Gastrocnemius medialis (tissue), 4 donors: ENCODE measurements around the gene USP5. TPM values are rescaled to one million over a fixed set of nuclear protein-coding genes. Genes with fewer than 3 reads are reported as not detected.

Experiments
- ATAC-seq, 2 donors: fragments of 150-250 bp; one replicate each; pipeline ENCODE4 v1.9.1; 2016
- DNase-seq, 2 donors: peaks; one replicate each; pipeline ENCODE4 v3.0.0-alpha.2; 2019
- H3K27ac ChIP-seq, 4 donors: fragments of 200-600 bp; sonication (generic); 1 replicate in 1 of 4; 2 replicates in 3 of 4; pipeline ENCODE4 v1.5.1; 2016 to 2018; ENCODE audit warnings: mild to moderate bottlenecking in 2 of 4, moderate library complexity in 1 of 4
- H3K27me3 ChIP-seq, 3 donors: fragments of 200-600 bp; sonication (generic) in 2 of 3; 1 replicate in 1 of 3; 2 replicates in 2 of 3; pipeline versions ENCODE4 v1.5.1 to v1.6.0; 2016 to 2019; ENCODE audit warnings: mild to moderate bottlenecking in 1 of 3, moderate library complexity in 1 of 3
- H3K36me3 ChIP-seq, 2 donors: fragments of 200-600 bp; sonication (generic) in 1 of 2; one replicate each; pipeline ENCODE4 v1.5.1; 2017 to 2018
- H3K4me1 ChIP-seq, 2 donors: fragments of 200-600 bp; sonication (generic) in 1 of 2; one replicate each; pipeline ENCODE4 v1.5.1; 2016 to 2017; ENCODE audit warnings: mild to moderate bottlenecking in 2 of 2
- H3K4me3 ChIP-seq, 4 donors: fragments of 200-600 bp; sonication (generic) in 3 of 4; 1 replicate in 1 of 4; 2 replicates in 3 of 4; pipeline ENCODE4 v1.5.1; 2016 to 2019; ENCODE audit warnings: mild to moderate bottlenecking in 2 of 4
- H3K9me3 ChIP-seq, 3 donors: fragments of 200-600 bp; sonication (generic) in 2 of 3; 1 replicate in 1 of 3; 2 replicates in 2 of 3; pipeline ENCODE4 v1.5.1; 2016 to 2019
- POLR2A ChIP-seq, 2 donors: fragments of 450-650 bp; IDR thresholded peaks; one replicate each; pipeline ENCODE4 v1.6.1; 2017; ENCODE audit warnings: antibody characterized with exemption in 2 of 2, mild to moderate bottlenecking in 2 of 2, moderate library complexity in 2 of 2
- in situ Hi-C, 4 donors: fragments of 200-750 bp; cut with MboI; loops; one replicate each; pipeline versions ENCODE4 v1.15.0 to v1.8.0; 2017; ENCODE audit warnings: low sequenced_read_pairs in 4 of 4
- intact Hi-C: fragments of 100-400 bp; cut with DNase I; formaldehyde crosslinking; loops from one replicate; pipeline ENCODE4 v1.15.1; 2023; ENCODE audit warnings: low total_unique reads
- total RNA-seq, 4 donors: library from RNA; depleted of rRNA; stranded (reverse); fragments of >200 nt; gene quantifications; one replicate each; pipeline versions ENCODE4 v1.1.0 to v1.2.3, GENCODE V29; 2016
- TF ChIP-seq, protein P1 (sequence below), 5 experiments: fragments of 450-650 bp in 3 of 5; fragments of 200-600 bp in 2 of 5; sonication (generic) in 2 of 5; IDR thresholded peaks in 4 of 5; conservative IDR thresholded peaks in 1 of 5; 1 replicate in 4 of 5; 2 replicates in 1 of 5; pipeline ENCODE4 v1.5.1; 2016 to 2019; ENCODE audit warnings: antibody characterized with exemption in 5 of 5, mild to moderate bottlenecking in 3 of 5, moderate library complexity in 3 of 5

USP5 gene
- total RNA-seq, 4 donors from 2014 or later = 66.4 to 120 (median 74.1) TPM

DNA sequence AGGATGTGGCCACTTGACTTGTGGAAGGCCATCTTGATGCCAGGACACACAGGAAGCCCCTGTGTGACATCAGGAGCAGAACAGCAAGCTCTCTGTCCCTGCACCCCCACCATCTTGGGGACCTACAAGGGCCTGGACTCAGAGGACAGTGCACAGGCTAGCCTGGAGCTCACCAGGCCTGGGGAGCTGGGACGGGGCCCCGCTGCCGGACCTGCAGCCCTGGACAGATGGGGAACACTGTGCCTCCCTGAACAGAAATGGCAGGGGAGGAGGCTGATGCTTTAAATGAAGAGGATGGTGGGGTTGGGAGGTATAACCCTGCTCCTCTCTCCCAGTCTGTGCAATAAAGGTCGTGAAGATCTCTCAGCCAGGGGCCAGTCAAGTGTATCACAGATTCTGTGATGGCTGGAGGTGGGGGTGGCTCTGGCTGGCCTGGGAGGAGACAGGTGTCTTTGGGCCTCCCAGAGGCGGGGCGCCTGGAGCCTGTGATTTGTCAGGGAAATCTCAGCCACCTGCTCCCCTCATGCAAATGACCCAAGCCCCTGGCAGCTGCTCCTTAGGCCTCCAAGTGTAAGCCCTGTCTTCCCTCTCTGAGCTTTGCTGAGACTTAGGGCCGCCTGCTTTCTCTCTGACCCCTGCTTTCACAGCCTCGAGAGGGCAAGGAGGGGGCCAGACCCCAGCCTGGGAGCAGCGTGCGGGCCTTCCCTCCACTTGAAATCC is 12.3 kb upstream of the USP5 start:
- Histone ChIP-seq H3K4me1 (no peaks in the 10 kb centered on the region), H3K27ac (no peak overlapping the region), H3K36me3 (no peaks in the 10 kb centered on the region), H3K4me3 (no peak overlapping the region), H3K27me3 (no peaks in the 10 kb centered on the region), H3K9me3 (no peaks in the 10 kb centered on the region)
- DNase-seq = no peak
- no peak for TF ChIP-seq POLR2A (IDR thresholded peaks at IDR 0.05)
- TF ChIP-seq, protein P1, sequence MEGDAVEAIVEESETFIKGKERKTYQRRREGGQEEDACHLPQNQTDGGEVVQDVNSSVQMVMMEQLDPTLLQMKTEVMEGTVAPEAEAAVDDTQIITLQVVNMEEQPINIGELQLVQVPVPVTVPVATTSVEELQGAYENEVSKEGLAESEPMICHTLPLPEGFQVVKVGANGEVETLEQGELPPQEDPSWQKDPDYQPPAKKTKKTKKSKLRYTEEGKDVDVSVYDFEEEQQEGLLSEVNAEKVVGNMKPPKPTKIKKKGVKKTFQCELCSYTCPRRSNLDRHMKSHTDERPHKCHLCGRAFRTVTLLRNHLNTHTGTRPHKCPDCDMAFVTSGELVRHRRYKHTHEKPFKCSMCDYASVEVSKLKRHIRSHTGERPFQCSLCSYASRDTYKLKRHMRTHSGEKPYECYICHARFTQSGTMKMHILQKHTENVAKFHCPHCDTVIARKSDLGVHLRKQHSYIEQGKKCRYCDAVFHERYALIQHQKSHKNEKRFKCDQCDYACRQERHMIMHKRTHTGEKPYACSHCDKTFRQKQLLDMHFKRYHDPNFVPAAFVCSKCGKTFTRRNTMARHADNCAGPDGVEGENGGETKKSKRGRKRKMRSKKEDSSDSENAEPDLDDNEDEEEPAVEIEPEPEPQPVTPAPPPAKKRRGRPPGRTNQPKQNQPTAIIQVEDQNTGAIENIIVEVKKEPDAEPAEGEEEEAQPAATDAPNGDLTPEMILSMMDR (IDR thresholded peaks at IDR 0.05 in 4 of 5, conservative IDR thresholded peaks at IDR 0.05 in 1 of 5) = no peak
- intact Hi-C loops = no loop called here
- no peak for ATAC-seq
- in situ Hi-C loops = loop anchor here in 1 of 4 donors (10.0 kb wide), 1 partner anchor 105 kb away; no protein-coding TSS in a partner anchor

DNA sequence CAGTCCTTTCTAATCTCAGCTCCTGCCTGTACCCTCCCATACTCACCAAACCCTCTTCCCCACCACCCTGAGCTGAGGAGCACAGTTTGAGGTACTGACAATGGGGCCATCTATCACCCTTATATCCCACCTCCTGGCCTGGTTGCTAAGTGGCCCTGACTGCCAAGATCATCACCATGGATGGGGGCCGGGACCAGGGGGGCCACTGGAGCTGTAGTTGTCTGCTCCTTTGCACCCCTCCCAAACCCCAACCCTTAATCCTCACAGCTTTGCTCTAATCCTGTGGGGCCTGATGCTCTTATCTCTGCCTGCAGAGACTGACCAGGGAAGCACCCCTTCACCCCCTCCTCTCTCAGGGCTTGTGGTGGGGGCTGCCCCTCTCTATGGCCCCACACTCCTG is 11.6 kb upstream of the USP5 start:
- H3K36me3 ChIP-seq = no peaks in the 10 kb centered on the region
- DNase-seq (no peak), ATAC-seq (no peak)
- no peaks in the 10 kb centered on the region for H3K4me1 ChIP-seq
- intact Hi-C loops (no loop called here), in situ Hi-C loops (loop anchor here in 1 of 4 donors (10.0 kb wide), 1 partner anchor 106 kb away; no protein-coding TSS in a partner anchor)
- H3K4me3 ChIP-seq = no peak overlapping the region
- no peak overlapping the region for H3K27ac ChIP-seq
- no peak for TF ChIP-seq POLR2A (IDR thresholded peaks at IDR 0.05)
- TF ChIP-seq, protein P1 (IDR thresholded peaks at IDR 0.05 in 4 of 5, conservative IDR thresholded peaks at IDR 0.05 in 1 of 5) = no peak
- H3K27me3 ChIP-seq = no peaks in the 10 kb centered on the region
- H3K9me3 ChIP-seq = no peaks in the 10 kb centered on the region

DNA sequence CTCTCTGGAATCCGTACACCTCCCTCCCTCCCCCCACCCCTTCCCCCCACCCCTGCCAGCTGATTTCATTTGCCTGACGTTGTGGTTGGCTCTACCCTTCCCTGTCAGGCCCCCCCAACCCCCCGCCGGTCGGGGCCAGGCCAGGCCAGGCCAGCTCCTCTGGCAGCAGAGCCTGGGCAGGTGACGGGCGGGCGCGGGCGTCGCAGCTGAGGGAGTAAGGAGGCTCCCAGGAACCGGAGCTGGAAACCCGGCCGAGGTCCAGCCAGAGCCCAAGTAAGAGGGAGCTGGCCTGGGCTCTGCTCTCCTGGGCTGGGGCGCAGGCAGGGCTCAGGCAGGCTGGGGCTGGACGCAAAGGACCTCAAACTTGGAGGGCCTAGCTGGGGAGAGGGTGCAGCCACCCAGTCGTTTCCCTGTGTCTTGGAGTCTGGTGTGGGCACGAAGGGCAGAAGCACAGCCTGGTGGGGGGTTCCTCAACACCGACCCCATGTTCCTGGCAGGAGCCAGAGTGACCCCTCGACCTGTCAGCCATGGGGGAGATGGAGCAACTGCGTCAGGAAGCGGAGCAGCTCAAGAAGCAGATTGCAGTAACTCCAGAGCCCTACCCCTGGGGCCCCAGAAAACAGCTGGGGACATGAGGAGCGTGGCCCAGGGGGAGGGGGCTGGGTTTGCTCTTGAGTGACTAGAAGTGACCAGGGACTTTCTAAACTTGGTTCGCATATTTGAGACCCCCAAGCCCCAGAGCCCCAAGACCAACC is 11.0 kb upstream of the USP5 start, which contains the start of gene GNB3:
TSS of gene GNB3 (plus strand) at position 165 of the 755 bp plus-strand sequence. CDS start at position 528, 363 bp downstream.
- Histone ChIP-seq H3K27me3 (no peaks in the 10 kb centered on the region), H3K27ac (no peak within 1 kb of the TSS), H3K9me3 (no peaks in the 10 kb centered on the region), H3K4me3 (no peak within 1 kb of the TSS), H3K4me1 (no peaks in the 10 kb centered on the region), H3K36me3 (no peaks in the 10 kb centered on the region)
- intact Hi-C loops (no loop called here), in situ Hi-C loops (loop anchor here in 1 of 4 donors (10.0 kb wide), 1 partner anchor 106 kb away; no protein-coding TSS in a partner anchor)
- TF ChIP-seq, protein P1 (IDR thresholded peaks at IDR 0.05 in 4 of 5, conservative IDR thresholded peaks at IDR 0.05 in 1 of 5) = no peak
- no peak for TF ChIP-seq POLR2A (IDR thresholded peaks at IDR 0.05)
- no peak for DNase-seq
- no peak for ATAC-seq

DNA sequence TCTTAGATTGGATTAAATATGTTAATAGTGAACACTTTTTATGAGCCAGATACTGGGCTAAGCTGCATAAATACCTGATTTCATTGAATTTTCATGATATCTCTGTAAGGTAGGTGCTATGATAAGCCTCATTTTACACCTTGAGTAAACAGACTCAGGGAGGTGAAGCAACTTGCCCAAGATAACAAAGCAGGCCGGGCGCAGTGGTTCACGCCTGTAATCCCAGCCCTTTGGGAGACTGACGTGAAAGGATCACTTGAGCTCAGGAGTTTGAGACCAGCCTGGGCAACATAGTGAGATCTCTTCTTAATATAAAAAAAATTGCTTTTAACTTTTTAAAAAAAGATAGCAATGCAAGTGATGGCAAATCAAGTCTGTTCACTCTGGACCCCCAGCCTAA is 9.9 kb upstream of the USP5 start:
- no peak for DNase-seq
- no peak for ATAC-seq
- no peaks in the 10 kb centered on the region for H3K4me1 ChIP-seq
- H3K27me3 ChIP-seq = no peaks in the 10 kb centered on the region
- no peak overlapping the region for H3K4me3 ChIP-seq
- in situ Hi-C loops (loop anchor here in 1 of 4 donors (10.0 kb wide), 1 partner anchor 107 kb away; no protein-coding TSS in a partner anchor), intact Hi-C loops (no loop called here)
- H3K36me3 ChIP-seq = no peaks in the 10 kb centered on the region
- no peak for TF ChIP-seq POLR2A (IDR thresholded peaks at IDR 0.05)
- TF ChIP-seq, protein P1 (IDR thresholded peaks at IDR 0.05 in 4 of 5, conservative IDR thresholded peaks at IDR 0.05 in 1 of 5) = no peak
- no peaks in the 10 kb centered on the region for H3K9me3 ChIP-seq
- no peak overlapping the region for H3K27ac ChIP-seq
